ENCODE measurements around the gene ANGPTL8. TPM values are rescaled to one million over a fixed set of nuclear protein-coding genes. Genes with fewer than 3 reads are reported as not detected.

The ANGPTL8 gene
- total and polyA plus RNA-seq, 9 of the 15 experiments (the other 6 are each of a cell fraction or from before 2014, with no cell fraction given) = not detected

DNA sequence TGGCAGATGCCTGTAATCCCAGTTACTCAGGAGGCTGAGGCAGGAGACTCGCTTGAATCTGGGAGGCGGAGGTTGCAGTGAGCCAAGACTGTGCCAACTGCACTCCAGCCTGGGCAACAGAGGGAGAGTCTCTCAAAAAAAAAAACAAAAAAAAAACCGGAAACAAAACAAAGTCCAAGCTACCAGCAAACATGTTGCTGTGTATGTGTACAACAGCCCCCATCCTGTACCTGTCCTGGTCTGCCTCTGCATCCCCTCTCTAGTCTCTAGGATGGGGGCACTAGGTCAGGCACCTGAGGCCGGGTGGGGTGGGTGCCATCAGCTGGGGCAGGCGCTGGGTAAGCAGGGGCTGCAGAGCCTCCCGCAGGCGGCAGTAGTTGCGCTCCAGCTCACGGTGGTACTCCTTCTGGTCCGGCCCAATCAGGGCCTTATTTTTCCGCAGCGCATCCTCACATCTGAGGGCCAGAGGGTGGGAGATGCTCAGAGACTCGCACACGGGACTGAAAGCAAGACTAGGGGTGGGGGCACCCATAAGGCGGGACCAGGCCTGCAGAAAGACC, 39.3 kb upstream of the ANGPTL8 start:
- H3K36me3 ChIP-seq (ENCODE audit: control insufficient read depth, insufficient read depth, low read length) = peaks cover 6% of the 10 kb centered on the region; the same call in 2 of the 3 replicates
- peaks cover 15% of the 10 kb centered on the region for H3K79me2 ChIP-seq (ENCODE audit: control insufficient read depth, insufficient read depth, low read length)
- 0 out of 2 replicates have a peak, but pooled peaks cover 3% of the 10 kb centered on the region for H4K20me1 ChIP-seq (replicated peaks; ENCODE audit: control insufficient read depth, insufficient read depth, low read length)
- 78% methylated on average over 14 of the region's 15 CpGs for WGBS (ENCODE audit: insufficient coverage, low coverage, missing lambda C conversion rate)
- no peak overlapping the region for H3K4me3 ChIP-seq
- intact Hi-C loops (cut with micrococcal nuclease) (no loop called here), in situ Hi-C loops (cut with MboI) (loop anchor here (5.0 kb wide), 2 partner anchors 68 to 163 kb away; no protein-coding TSS in a partner anchor)
- no peak overlapping the region for H2AFZ ChIP-seq (ENCODE audit: low read depth, low read length)
- no peak for TF ChIP-seq PRMT5 (CRISPR knock-in tag; IDR thresholded peaks at IDR 0.05)
- no peak for TF ChIP-seq ZNF699 (CRISPR knock-in tag; IDR thresholded peaks at IDR 0.05; ENCODE audit: insufficient replicate concordance)
- no peak for TF ChIP-seq ZNF23 (CRISPR knock-in tag; IDR thresholded peaks at IDR 0.05)
- no peak for TF ChIP-seq MEF2D (tag; conservative IDR thresholded peaks at IDR 0.05; ENCODE audit: low read depth)
- no peak for TF ChIP-seq HNRNPUL1 (IDR thresholded peaks at IDR 0.05; ENCODE audit: low read length)
- TF ChIP-seq TSHZ1 (CRISPR knock-in tag; IDR thresholded peaks at IDR 0.05) = no peak
- no peak for TF ChIP-seq ZNF551 (CRISPR knock-in tag; IDR thresholded peaks at IDR 0.05)
- no peak for TF ChIP-seq MTF1 (CRISPR knock-in tag; IDR thresholded peaks at IDR 0.05; ENCODE audit: borderline replicate concordance)
- TF ChIP-seq MCM3 (IDR thresholded peaks at IDR 0.05) = no peak
- TF ChIP-seq CHCHD3 (CRISPR knock-in tag; IDR thresholded peaks at IDR 0.05) = no peak
- TF ChIP-seq MECOM (CRISPR knock-in tag; IDR thresholded peaks at IDR 0.05) = no peak
- TF ChIP-seq NR1H2 (CRISPR knock-in tag; IDR thresholded peaks at IDR 0.05) = no peak
- TF ChIP-seq KLF10 (CRISPR knock-in tag; IDR thresholded peaks at IDR 0.05) = no peak
- no peak for TF ChIP-seq ZNF408 (CRISPR knock-in tag; IDR thresholded peaks at IDR 0.05; ENCODE audit: low read depth)
- no peak for TF ChIP-seq ZNF583 (CRISPR knock-in tag; IDR thresholded peaks at IDR 0.05)
- no peak for TF ChIP-seq HDAC6 (IDR thresholded peaks at IDR 0.05; ENCODE audit: low read depth, low read length)
- no peak for TF ChIP-seq SRSF1 (IDR thresholded peaks at IDR 0.05; ENCODE audit: low read depth, low read length)
- TF ChIP-seq MBD1 (CRISPR knock-in tag; IDR thresholded peaks at IDR 0.05) = no peak
- no peak for ATAC-seq
- no peak for FAIRE-seq
- H3K27ac ChIP-seq (ENCODE audit: extremely low read depth, low read depth, low read length) = no peak overlapping the region
- H3K4me1 ChIP-seq (replicated peaks in 1 of 2; ENCODE audit: control insufficient read depth in 2 of 2, insufficient read depth in 2 of 2, low read length in 2 of 2) = peaks cover 20 to 59% of the 10 kb centered on the region in 2 experiments
- no peaks in the 10 kb centered on the region for H3K9me1 ChIP-seq (ENCODE audit: control insufficient read depth, insufficient read depth, low read length)
- CTCF ChIA-PET (ENCODE audit: low intra/inter-chr PET ratio) = no interaction called here
- no peaks in the 10 kb centered on the region for H3K9me3 ChIP-seq (replicated peaks; ENCODE audit: control insufficient read depth, insufficient read depth, low read depth, low read length)
- DNase-seq (ENCODE audit: extremely low read depth in 1 of 4, low spot score in 3 of 4) = no peak
- POLR2A ChIA-PET = interaction anchor here (0.7 kb wide), 1 partner anchor 44 kb away, joined by 4 read pairs; the partner anchor contains the start of gene SPC24
- H3K27me3 ChIP-seq (ENCODE audit: control insufficient read depth in 2 of 2, insufficient read depth in 2 of 2, low read length in 2 of 2) = no peaks in the 10 kb centered on the region
- BruUV-seq (replicated peaks) = no TSS peak
- no peak overlapping the region for H3K4me2 ChIP-seq (ENCODE audit: insufficient read depth, low read length)
- no peak overlapping the region for H3K9ac ChIP-seq (ENCODE audit: insufficient read depth in 1 of 2, low read depth in 2 of 2, low read length in 2 of 2)

Data from K562 (cell line).